GM18505 (cell line): Measurements from ENCODE around the gene SORD.
"Not testable (repeated sequence)": the region's sequence is repeated elsewhere in the genome, so short reads cannot be mapped to it uniquely, and the experiment has no call there.

Experiments used
- ATAC-seq: cut with Tn5 transposase; IDR thresholded peaks from one replicate; pipeline ENCODE4 v1.9.1; 2021; ENCODE audit not compliant: unreplicated experiment
- POLR2A ChIP-seq: IDR thresholded peaks from 4 replicates; pipeline ENCODE4 v1.6.1; 2011; ENCODE audit warnings: borderline replicate concordance; ENCODE audit not compliant: insufficient read depth, insufficient read length; ENCODE audit errors: extremely low read depth

SORD gene

DNA sequence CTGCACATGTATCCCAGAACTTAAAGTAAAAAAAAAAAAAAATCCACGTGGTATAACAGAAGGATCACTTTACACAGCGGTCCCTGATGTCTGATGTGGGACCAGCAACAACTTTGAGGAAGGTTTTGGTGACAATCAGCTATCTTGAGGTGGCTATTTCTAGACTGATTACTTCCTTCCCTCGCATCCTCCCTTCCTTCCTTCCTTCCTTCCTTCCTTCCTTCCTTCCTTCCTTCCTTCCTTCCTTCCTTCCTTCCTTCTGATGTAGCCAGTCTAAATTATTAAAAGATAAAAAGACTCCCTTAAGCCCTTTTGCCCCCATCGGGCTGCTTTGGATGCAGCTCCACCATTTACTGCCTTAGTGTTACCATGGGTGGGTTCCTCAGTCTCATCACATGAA lies 14.9 kb downstream of the SORD start:
- ATAC-seq: no peak
- TF ChIP-seq POLR2A: no peak

DNA sequence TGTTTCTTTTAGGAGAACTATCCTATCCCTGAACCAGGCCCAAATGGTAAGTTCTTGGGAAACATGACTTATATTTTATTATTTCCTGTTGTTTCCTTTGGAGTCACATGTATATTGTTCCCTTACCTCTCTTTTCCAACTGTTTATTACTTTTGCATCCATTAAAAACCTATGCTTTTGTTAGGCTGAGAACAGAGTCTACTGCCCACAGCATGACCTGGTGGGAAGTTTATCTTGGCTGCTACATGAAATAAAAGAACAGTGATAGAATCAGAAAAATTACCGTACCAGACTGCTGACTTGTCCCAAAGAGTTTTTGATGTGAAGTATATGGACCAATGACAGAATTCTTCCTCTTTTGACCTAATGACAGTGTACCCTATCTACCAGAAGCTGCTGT lies 17.4 kb downstream of the SORD start:
- not testable (repeated sequence) for ATAC-seq

DNA sequence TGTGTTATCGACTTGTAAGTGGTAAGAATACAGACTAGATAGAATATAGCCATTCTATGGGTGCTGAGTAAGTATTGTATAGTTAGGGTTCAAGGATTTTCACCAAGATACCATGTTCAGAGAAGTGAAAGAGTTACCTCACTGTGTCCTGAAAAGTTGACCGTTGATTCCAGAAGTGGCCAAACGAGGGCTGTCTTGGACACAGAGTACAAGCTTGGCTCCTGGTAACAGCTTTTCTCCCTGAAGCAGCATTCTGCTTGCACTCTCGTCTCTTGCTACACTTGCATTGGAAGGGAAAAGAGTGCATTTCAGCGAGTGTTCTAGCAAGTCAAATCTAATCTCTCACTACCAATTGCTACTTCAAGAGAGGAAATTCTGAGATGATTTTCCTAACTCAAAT lies 18.5 kb downstream of the SORD start:
- not testable (repeated sequence) for ATAC-seq

GRCh38 chr15:45042859-45043258 lies 19.9 kb downstream of the SORD start:
- not testable (repeated sequence) for ATAC-seq

DNA sequence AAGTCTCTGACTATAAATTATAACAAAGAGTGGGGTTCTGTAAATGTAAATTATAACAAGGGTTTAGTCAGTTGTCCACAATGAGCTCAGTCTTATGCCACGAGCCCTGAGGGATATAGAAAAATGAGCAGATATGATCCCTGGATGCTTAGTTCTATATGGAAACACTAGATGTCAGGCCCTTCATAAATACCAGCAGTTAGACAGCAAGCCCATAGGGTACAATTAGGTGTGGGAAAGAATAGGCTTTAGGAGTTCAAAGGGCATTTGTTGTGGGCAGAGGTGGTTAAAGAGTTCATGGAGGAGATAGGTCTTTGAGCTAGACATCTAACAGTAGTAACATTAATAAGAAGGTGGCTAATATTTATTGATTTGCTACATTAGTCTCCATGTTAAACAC lies 21.3 kb downstream of the SORD start:
- ATAC-seq: not testable (repeated sequence)

DNA sequence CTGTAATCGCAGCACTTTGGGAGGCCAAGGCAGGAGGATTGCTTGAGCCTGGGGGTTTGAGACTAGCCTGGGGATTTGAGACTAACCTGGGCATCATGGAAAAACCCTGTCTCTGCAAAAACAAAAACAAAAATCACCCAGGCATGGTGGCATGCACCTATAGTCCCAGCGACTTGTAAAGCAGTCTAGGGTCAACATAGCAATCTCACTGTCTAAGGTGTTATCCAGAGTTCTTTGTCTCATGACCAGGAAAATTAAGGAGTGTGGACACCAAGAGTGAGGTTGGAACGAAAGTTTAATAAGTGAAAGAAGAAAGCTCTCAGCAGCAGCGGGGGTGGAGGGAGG lies 25.4 kb downstream of the SORD start:
- ATAC-seq: peak; percentile 13

DNA sequence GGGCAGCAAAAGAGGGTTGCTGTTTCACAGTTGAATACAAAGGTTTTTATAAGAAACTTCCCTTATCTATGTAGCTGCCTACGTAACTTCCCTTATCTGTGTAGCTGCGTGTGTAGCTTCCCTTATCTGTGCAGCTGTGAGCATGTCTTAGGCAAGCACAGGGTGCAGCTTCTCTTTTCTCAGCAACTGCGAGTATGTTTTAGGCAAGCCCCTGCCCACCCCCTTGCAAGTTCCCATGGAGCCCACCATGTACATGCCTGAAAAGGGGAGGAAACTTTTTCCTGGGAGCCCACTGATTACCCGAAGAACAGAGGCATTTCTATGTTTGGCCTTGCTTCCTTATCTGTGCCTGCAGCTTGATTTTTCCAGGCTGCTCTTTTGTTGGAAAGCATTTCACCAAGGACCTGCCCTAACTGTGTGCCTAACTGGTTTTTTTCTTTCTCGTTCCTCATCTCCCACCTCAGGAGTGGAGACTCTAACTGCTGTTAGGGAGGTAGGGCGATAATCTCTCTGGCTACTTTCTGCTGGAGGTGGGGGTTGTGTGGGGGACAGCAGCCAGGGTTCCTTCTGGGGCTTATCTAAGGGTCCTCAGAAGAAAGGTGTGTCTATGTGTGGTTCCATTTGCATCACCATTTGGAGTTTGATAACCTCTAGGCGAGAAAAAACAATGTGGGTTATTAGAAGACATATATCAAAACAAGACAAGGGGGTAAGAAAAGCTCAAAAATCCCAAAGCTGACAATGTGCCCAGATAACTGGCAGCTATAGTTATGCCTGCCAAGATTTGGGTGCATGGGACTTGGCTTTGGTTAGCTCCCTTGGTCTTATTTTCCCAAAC lies 26.0 kb downstream of the SORD start:
- peak; percentile 17 for TF ChIP-seq POLR2A
- peak; percentile 63 for ATAC-seq

DNA sequence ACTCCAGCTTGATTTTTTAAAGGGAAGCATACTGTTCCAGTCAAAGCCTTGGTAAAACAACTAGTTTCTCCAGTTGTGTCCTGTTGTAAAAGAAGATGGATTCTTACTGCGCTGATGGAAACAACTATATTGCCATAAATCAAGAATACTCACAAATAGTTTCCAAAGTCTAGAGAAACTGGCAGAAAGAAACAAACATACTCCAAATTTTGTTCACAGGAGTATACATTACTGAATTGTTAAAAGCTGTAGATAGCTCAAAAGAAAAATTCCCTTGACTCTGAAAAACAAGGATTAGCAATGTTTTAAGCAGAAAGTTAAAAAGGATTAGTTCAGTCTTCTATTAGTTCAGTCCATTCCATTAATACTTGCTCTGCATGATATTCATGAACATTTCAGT lies 27.6 kb downstream of the SORD start:
- ATAC-seq: no peak
- TF ChIP-seq POLR2A: no peak

- not testable (repeated sequence) for ATAC-seq
Measured at GRCh38 chr15:45052676-45053075, 29.7 kb downstream of the SORD start.

DNA sequence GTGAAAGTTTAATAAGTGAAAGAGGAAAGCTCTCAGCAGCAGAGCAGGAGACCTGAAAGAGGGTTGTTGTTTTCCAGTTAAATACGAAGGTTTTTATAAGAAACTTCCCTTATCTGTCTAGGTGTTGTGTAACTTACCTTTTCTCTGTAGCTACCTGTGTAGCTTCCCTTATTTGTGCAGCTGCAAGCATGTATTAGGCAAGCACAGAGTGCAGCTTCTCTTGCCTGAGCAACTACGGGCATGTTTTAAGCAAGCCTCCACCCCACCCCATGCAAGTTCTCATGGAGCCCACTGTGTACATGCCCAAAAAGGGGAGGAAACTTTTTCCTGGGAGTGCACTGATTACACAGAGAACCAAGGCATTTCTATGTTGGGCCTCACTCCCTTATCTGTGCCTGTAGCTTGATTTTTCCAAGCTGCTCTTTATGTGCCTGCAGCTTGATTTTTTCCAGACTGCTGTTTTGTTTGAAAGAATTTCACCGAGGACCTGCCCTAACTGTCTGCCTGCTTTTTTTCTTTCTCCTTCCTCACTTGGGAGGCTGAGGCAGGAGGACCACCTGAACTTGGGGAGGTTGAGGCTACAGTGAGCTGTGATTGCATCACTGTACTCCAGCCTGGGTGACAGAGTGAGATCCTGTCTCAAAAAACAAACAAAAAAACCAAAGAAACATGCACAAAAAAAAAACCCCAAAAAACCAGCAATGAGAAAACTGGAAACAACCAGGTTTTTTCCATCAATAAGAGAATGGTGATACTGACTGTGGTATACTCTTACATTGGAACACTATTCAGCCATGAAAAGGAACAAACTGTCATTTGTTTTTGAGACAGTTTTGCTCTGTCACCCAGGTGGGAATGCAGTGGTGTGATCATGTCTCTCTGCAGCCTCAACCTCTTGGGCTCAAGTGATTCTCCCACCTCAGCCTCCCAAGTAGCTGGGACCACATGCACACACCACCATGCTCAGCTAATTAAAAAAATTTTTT lies 36.0 kb downstream of the SORD start:
- ATAC-seq: not testable (repeated sequence)

GRCh38 chr15:45062301-45062700 lies 39.3 kb downstream of the SORD start:
- ATAC-seq: not testable (repeated sequence)

DNA sequence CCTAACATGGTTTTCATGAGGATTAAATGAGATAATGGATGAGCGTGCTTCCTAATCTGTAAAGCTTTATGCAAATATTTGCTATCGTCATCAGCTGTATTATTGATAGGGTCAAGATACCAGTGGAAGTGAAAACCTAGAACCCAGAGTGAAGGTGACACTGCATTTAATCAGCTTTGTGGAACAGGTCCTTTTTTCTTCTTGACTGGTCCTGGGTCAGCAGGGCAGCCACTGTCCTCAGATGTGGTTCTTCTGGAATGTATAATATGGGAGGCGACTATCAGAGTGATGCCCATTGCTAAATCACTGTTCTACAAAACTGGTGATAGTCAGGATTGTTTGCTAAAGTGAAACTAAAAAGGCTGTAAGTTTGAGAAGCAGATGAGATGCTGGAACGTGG lies 41.4 kb downstream of the SORD start:
- ATAC-seq: no peak
- no peak for TF ChIP-seq POLR2A

GRCh38 chr15:45069942-45070360 lies 47.0 kb downstream of the SORD start:
- not testable (repeated sequence) for ATAC-seq

DNA sequence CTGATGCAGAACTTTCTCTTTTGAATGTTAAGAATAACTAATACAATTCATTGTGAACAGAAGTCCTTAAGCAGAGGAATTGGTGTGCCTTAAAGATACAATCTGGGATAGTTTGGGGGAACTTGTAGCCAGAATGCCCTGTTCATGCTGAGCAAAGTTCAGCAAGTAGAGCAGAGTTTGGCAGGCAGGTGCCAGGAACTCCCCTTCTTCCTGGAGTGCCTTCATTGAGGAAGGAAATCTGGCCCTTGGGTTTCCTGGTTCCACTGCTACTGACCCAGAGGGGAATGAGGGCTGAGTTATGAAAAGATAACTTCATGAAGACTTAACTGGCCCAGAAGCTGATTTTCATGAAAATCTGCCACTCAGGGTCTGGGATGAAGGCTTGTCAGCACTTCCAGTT lies 50.6 kb downstream of the SORD start:
- ATAC-seq: not testable (repeated sequence)

- ATAC-seq: not testable (repeated sequence)
Measured at GRCh38 chr15:45075440-45076320, 52.7 kb downstream of the SORD start.

- not testable (repeated sequence) for ATAC-seq
Measured at GRCh38 chr15:45077391-45077790, 54.4 kb downstream of the SORD start.

GRCh38 chr15:45079201-45079600 lies 56.2 kb downstream of the SORD start:
- not testable (repeated sequence) for ATAC-seq

DNA sequence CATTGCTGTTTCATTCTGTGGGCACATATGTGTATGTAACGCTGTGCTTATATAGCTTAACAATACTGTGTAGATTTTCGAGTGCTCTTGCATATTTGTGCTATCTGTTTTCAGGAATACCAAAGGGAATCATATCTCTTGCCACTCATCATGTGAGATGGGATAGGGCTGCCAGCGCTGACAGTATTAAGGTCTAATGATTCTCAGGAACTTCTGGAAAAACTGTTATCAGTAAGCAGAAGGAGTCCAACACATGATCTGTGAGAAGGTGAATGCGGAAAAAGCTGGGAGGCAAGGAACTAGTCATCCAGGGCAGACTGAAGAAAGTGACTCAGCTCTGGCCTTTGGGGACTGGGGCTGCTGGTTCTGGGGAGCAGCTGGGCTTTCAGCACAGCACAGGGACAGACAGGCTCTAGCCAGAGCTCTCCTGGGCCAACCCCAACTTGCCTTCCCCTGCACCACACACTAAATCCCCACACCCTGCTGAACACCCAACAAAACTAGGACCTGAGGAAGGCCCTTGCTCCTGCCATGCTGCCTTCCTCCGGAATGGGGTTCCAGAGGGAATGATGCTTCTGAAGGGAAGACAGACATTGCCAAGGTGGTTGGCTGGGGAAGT lies 56.7 kb downstream of the SORD start:
- ATAC-seq: not testable (repeated sequence)

DNA sequence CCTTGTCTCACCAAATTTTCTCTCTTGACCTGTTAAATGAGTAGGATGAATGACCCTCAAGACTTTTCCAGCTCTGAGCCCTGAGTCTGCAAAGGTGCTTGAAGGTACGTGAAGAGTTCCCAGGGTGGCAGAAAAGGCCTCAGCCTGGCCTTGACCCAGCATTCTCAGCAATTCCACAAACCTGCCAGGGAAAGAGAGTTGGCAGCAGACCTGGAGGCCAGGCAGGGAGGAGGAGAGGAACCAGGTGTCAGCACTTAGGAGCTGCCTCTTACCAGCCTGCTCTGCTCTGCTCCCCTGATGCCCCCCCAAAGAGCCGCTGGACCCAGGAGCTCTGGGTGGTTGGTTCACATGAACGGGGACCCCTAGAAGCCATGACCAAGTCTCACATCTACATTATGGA lies 57.6 kb downstream of the SORD start:
- ATAC-seq: not testable (repeated sequence)
